Lung (tissue), 12 donors: ENCODE measurements around the gene HSFX3. TPM values are rescaled to one million over a fixed set of nuclear protein-coding genes. Genes with fewer than 3 reads are reported as not detected.
"Not testable (repeated sequence)": the region's sequence is repeated elsewhere in the genome, so short reads cannot be mapped to it uniquely, and the experiment has no call there.

Experiments used
- ATAC-seq: fragments of 200-7000 bp; cut with Tn5 transposase; one replicate; pipeline ENCODE4 v1.9.1; 2020; ENCODE audit warnings: moderate number of reproducible peaks; ENCODE audit not compliant: insufficient read depth, low FRiP score
- DNase-seq, 3 donors: peaks; one replicate each; pipeline ENCODE4 v3.0.0-alpha.2; 2013 to 2017
- H3K27ac ChIP-seq, 2 donors: one replicate each; pipeline ENCODE4 v1.5.1; 2013; ENCODE audit warnings: mild to moderate bottlenecking in 2 of 2, moderate library complexity in 2 of 2, control low read depth in 1 of 2, inconsistent platforms in 1 of 2, low read depth in 1 of 2, low read length in 1 of 2
- H3K27me3 ChIP-seq, 3 donors: one replicate each; pipeline ENCODE4 v1.5.1; 2013; ENCODE audit warnings: low read length in 2 of 3; ENCODE audit not compliant: control insufficient read depth in 3 of 3, insufficient read depth in 3 of 3
- H3K36me3 ChIP-seq, 4 donors: one replicate each; pipeline ENCODE4 v1.5.1; 2013; ENCODE audit warnings: low read length in 4 of 4, mild to moderate bottlenecking in 1 of 4, moderate library complexity in 1 of 4; ENCODE audit not compliant: control insufficient read depth in 4 of 4, insufficient read depth in 4 of 4
- H3K4me1 ChIP-seq, 5 donors: one replicate each; pipeline ENCODE4 v1.5.1; 2013; ENCODE audit warnings: low read length in 5 of 5, mild to moderate bottlenecking in 2 of 5, moderate library complexity in 1 of 5; ENCODE audit not compliant: control insufficient read depth in 5 of 5, insufficient read depth in 5 of 5
- H3K4me3 ChIP-seq: one replicate; pipeline ENCODE4 v1.5.1; 2013; ENCODE audit warnings: mild to moderate bottlenecking, control low read depth, moderate library complexity
- H3K9ac ChIP-seq, 2 donors: one replicate each; pipeline ENCODE4 v1.5.1; 2013; ENCODE audit warnings: low read length in 2 of 2, control low read depth in 1 of 2; ENCODE audit not compliant: insufficient read depth in 1 of 2
- H3K9me3 ChIP-seq, 4 donors: one replicate each; pipeline ENCODE4 v1.5.1; 2013; ENCODE audit warnings: low read length in 3 of 4, mild to moderate bottlenecking in 1 of 4, moderate library complexity in 1 of 4; ENCODE audit not compliant: control insufficient read depth in 4 of 4, insufficient read depth in 3 of 4
- WGBS, 2 donors: extraction: QIAGEN DNeasy Blood & Tissue Kit; methylation state at CpG; one replicate each; pipeline ENCODE4 v1.1.7; 2013; 5-methylcytosine and 5-hydroxymethylcytosine counted together
- polyA plus RNA-seq, 2 donors: library from polyadenylated mRNA; stranded (reverse); fragments of 200-250 nt; gene quantifications; one replicate each; pipeline ENCODE4 v1.2.1, GENCODE V29; 2013
- total RNA-seq, 2 donors: library from RNA; depleted of rRNA in 1 of 2; stranded (reverse); fragments of >200 nt in 1 of 2; gene quantifications; one replicate each; pipeline ENCODE4 v1.2.1, GENCODE V29; 2014 to 2021
- TF ChIP-seq, protein P1 (sequence below): IDR thresholded peaks from 2 replicates; pipeline ENCODE4 v1.5.1; 2012; ENCODE audit warnings: mild to moderate bottlenecking; ENCODE audit errors: control extremely low read depth, extremely low read depth
- donor health status: control.
- donor health status: control.
- donor health status: Bipolar disorder and iron deficiency.
- donor health status: healthy.
- donor health status: DM: yes; HTN: yes; CAD: no.

The HSFX3 gene
- total and polyA plus RNA-seq, 4 donors, result not detected

- peaks cover 0 to 2% (median 0%) of the 10 kb centered on the region in 4 donors for H3K9me3 ChIP-seq
- whole genome bisulfite sequencing, 2 donors, result 0 to 38% methylated on average over 50 to 54 of the region's 54 CpGs
- peaks cover 0 to 11% (median 4%) of the 10 kb centered on the region in 3 donors for H3K27me3 ChIP-seq
- ATAC-seq, result peak; percentile 92
- H3K36me3 ChIP-seq, result peaks cover 0 to 8% (median 3%) of the 10 kb centered on the region in 4 donors
- H3K9ac ChIP-seq, result peak within 1 kb of the TSS; percentile 49 to 74
- TF ChIP-seq, protein P1, sequence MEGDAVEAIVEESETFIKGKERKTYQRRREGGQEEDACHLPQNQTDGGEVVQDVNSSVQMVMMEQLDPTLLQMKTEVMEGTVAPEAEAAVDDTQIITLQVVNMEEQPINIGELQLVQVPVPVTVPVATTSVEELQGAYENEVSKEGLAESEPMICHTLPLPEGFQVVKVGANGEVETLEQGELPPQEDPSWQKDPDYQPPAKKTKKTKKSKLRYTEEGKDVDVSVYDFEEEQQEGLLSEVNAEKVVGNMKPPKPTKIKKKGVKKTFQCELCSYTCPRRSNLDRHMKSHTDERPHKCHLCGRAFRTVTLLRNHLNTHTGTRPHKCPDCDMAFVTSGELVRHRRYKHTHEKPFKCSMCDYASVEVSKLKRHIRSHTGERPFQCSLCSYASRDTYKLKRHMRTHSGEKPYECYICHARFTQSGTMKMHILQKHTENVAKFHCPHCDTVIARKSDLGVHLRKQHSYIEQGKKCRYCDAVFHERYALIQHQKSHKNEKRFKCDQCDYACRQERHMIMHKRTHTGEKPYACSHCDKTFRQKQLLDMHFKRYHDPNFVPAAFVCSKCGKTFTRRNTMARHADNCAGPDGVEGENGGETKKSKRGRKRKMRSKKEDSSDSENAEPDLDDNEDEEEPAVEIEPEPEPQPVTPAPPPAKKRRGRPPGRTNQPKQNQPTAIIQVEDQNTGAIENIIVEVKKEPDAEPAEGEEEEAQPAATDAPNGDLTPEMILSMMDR, result no peak
- H3K4me1 ChIP-seq, result peaks cover 0 to 9% (median 5%) of the 10 kb centered on the region in 5 donors
- DNase-seq, result peak; percentile 88 to 91 (median 89)
- peak within 1 kb of the TSS; percentile 97 to 98 for H3K27ac ChIP-seq
- peak within 1 kb of the TSS; percentile 79 for H3K4me3 ChIP-seq
Observed at GRCh38 chrX:149504915-149505651, 44.6 kb downstream of the HSFX3 start, which contains the start of gene IDS. Gene IDS, minus strand, starts transcription at chrX:149505306. Its CDS starts 169 bp downstream, at chrX:149505137.

DNA sequence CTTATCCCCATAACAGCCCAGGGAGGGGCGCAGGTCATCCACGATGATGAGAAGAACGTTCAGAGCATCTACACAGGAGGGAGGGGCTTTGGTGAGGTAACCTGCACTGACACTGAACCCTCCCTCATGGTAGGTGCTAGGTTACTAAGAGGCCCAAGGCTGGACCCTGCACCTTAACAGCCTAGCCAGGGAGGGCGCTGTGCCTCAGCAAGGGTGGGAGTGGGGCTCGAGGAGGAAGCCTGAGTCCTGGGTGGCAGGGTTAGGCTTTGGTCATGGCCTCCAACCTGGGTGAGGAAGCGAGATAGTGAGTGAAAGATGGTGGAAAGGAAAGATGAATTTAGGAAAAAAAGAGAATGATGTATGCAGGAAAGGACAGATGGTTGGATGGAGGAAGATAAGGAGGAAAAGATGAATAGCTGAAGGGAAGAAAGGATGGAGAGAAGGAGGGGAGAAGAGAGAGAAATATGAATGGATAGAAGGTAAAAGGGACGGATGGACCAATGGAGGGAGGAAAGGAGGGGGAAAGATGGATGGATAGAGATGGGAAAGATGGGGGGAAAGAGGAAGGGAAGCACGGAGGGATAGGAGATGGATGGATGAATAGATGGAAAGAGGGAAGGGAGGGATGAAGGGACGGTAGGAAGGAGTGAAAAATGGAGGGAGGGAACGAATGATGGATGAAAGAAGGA lies 45.4 kb downstream of the HSFX3 start:
- Histone ChIP-seq H3K4me3 (peak overlapping the region; percentile 79), H3K27me3 (peaks cover 0 to 13% (median 4%) of the 10 kb centered on the region in 3 donors), H3K36me3 (peaks cover 0 to 13% (median 3%) of the 10 kb centered on the region in 4 donors), H3K9me3 (no peaks in the 10 kb centered on the region), H3K9ac (peak overlapping the region; percentile 49 to 74), H3K27ac (peak overlapping the region; percentile 97 to 98), H3K4me1 (peaks cover 0 to 9% (median 5%) of the 10 kb centered on the region in 5 donors)
- peak in 2 of 3 donors; percentile 4 to 18 for DNase-seq
- WGBS, 2 donors, result 34 to 47% methylated on average over 10 of the region's 10 CpGs
- ATAC-seq, result no peak
- TF ChIP-seq, protein P1, result no peak

- Histone ChIP-seq H3K36me3 (peaks cover 0 to 13% (median 4%) of the 10 kb centered on the region in 4 donors), H3K27ac (peak overlapping the region in 1 of 2 donors; percentile 33), H3K27me3 (peaks cover 0 to 11% (median 4%) of the 10 kb centered on the region in 3 donors)
- WGBS, 2 donors, result 37 to 53% methylated on average over 2 to 6 of the region's 10 CpGs
- H3K4me1 ChIP-seq, DNase-seq, H3K9ac ChIP-seq, H3K4me3 ChIP-seq, H3K9me3 ChIP-seq: not testable (repeated sequence)
- ATAC-seq, result peak; percentile 49
Observed at GRCh38 chrX:149503446-149503845, 46.3 kb downstream of the HSFX3 start.

GRCh38 chrX:149502923-149503322 lies 46.8 kb downstream of the HSFX3 start:
- H3K36me3 ChIP-seq, result peaks cover 0 to 17% (median 6%) of the 10 kb centered on the region in 4 donors
- DNase-seq, H3K9me3 ChIP-seq, H3K4me3 ChIP-seq, H3K4me1 ChIP-seq, ATAC-seq, H3K27ac ChIP-seq, H3K9ac ChIP-seq: not testable (repeated sequence)
- 56 to 61% methylated on average over 4 to 5 of the region's 5 CpGs for WGBS, 2 donors
- peaks cover 0 to 11% (median 4%) of the 10 kb centered on the region in 3 donors for H3K27me3 ChIP-seq
